Mammary epithelial cell (primary cell): ENCODE results near the gene LGMN.

Experiments used
- CTCF ChIP-seq, 2 donors: IDR thresholded peaks in 1 of 2; conservative IDR thresholded peaks in 1 of 2; 2 replicates each; pipeline ENCODE4 v1.5.1; 2011 to 2012; ENCODE audit warnings: inconsistent platforms in 2 of 2, low read length in 2 of 2, mild to moderate bottlenecking in 2 of 2, control low read depth in 1 of 2, low read depth in 1 of 2; ENCODE audit not compliant: insufficient read depth in 1 of 2; ENCODE audit errors: extremely low read depth in 1 of 2
- EZH2 ChIP-seq: IDR thresholded peaks from 2 replicates; pipeline ENCODE4 v1.6.1; 2012; ENCODE audit warnings: low read length, inconsistent platforms, borderline replicate concordance

GRCh38 chr14:92709340-92710000 lies 39.0 kb downstream of the LGMN start:
- TF ChIP-seq CTCF (conservative IDR thresholded peaks at IDR 0.05 in 1 of 2, IDR thresholded peaks at IDR 0.05 in 1 of 2; ENCODE audit: extremely low read depth in 1 of 2, insufficient read depth in 1 of 2, low read depth in 1 of 2, low read length in 2 of 2) (no peak), EZH2 (no peak)
